GM23338 (cell line): ENCODE data around the gene CKS1B. TPM values are rescaled to one million over a fixed set of nuclear protein-coding genes. Genes with fewer than 3 reads are reported as not detected.
A peak's percentile ranks its signal among the peaks of the same experiment; 100 is the strongest.

ENCODE experiments used
- ATAC-seq: fragments of 200-7000 bp; cut with Tn5 transposase; 3 replicates; pipeline ENCODE4 v1.9.1; 2020
- DNase-seq: peaks from one replicate; pipeline ENCODE4 v3.0.0-alpha.2; 2015; ENCODE audit warnings: low spot score
- H2AFZ ChIP-seq: fragments of 200-600 bp; sonication (generic); 2 replicates; pipeline ENCODE4 v1.8.0; 2016; ENCODE audit warnings: antibody characterized with exemption, mild to moderate bottlenecking, moderate library complexity
- H3F3A ChIP-seq: fragments of 200-600 bp; sonication (generic); replicated peaks from 2 replicates; pipeline ENCODE4 v1.8.0; 2017; ENCODE audit warnings: antibody characterized with exemption, mixed run types, low read depth
- H3K27ac ChIP-seq: fragments of 200-600 bp; sonication (generic); 2 replicates; pipeline ENCODE4 v1.6.1; 2016; ENCODE audit warnings: low read depth
- H3K27me3 ChIP-seq: fragments of 200-600 bp; sonication (generic); 2 replicates; pipeline ENCODE4 v1.8.0; 2016; ENCODE audit warnings: mild to moderate bottlenecking, mixed run types, moderate library complexity; ENCODE audit not compliant: insufficient read depth
- H3K36me3 ChIP-seq: fragments of 200-600 bp; sonication (generic); 2 replicates; pipeline ENCODE4 v1.8.0; 2016; ENCODE audit warnings: mild to moderate bottlenecking; ENCODE audit not compliant: insufficient read depth
- H3K4me1 ChIP-seq: fragments of 200-600 bp; sonication (generic); 2 replicates; pipeline ENCODE4 v1.8.0; 2016; ENCODE audit warnings: mild to moderate bottlenecking, moderate library complexity; ENCODE audit not compliant: insufficient read depth
- H3K4me2 ChIP-seq: fragments of 200-600 bp; sonication (generic); 2 replicates; pipeline ENCODE4 v1.7.1; 2017; ENCODE audit warnings: mixed run types
- H3K4me3 ChIP-seq: fragments of 200-600 bp; sonication (generic); 2 replicates; pipeline ENCODE4 v1.6.1; 2016; ENCODE audit warnings: mixed run types
- H3K79me2 ChIP-seq: fragments of 200-600 bp; sonication (generic); replicated peaks from 2 replicates; pipeline ENCODE4 v1.8.0; 2017; ENCODE audit warnings: mild to moderate bottlenecking; ENCODE audit not compliant: insufficient read depth
- H3K9me2 ChIP-seq: fragments of 200-600 bp; sonication (generic); 2 replicates; pipeline ENCODE4 v1.8.0; 2017; ENCODE audit not compliant: insufficient read depth
- H4K20me1 ChIP-seq: fragments of 200-600 bp; sonication (generic); replicated peaks from 2 replicates; pipeline ENCODE4 v1.8.0; 2017; ENCODE audit warnings: mild to moderate bottlenecking; ENCODE audit not compliant: insufficient read depth
- H3K27ac Mint-ChIP-seq: 2 replicates; pipeline ENCODE4 v1.8.0; 2020; ENCODE audit warnings: inconsistent platforms, mild to moderate bottlenecking, moderate library complexity, mixed read lengths
- H3K27me3 Mint-ChIP-seq: 3 replicates; pipeline ENCODE4 v1.8.0; 2022; ENCODE audit warnings: low read depth, mild to moderate bottlenecking, moderate library complexity, mixed read lengths, inconsistent platforms; ENCODE audit not compliant: insufficient read depth, poor library complexity
- H3K36me3 Mint-ChIP-seq: 3 replicates; pipeline ENCODE4 v1.8.0; 2021; ENCODE audit warnings: low read depth, mild to moderate bottlenecking, inconsistent platforms, moderate library complexity, mixed read lengths
- H3K4me1 Mint-ChIP-seq: 3 replicates; pipeline ENCODE4 v1.8.0; 2020; ENCODE audit warnings: mild to moderate bottlenecking, inconsistent platforms, mixed read lengths
- H3K4me3 Mint-ChIP-seq: 3 replicates; pipeline ENCODE4 v1.8.0; 2021; ENCODE audit warnings: moderate library complexity, mild to moderate bottlenecking, inconsistent platforms, mixed read lengths
- H3K9me3 Mint-ChIP-seq: 3 replicates; pipeline ENCODE4 v1.8.0; 2020; ENCODE audit warnings: moderate library complexity, mild to moderate bottlenecking, inconsistent platforms, mixed read lengths
- CREB1 ChIP-seq: fragments of 250-450 bp; sonication (Bioruptor Pico); IDR thresholded peaks from 2 replicates; pipeline ENCODE4 v1.5.0; 2020; ENCODE audit warnings: low read depth, mild to moderate bottlenecking, moderate library complexity
- ETS1 ChIP-seq: IDR thresholded peaks from 2 replicates; pipeline ENCODE4 v1.6.1; 2016; ENCODE audit warnings: antibody characterized with exemption
- EZH2 ChIP-seq: fragments of 200-600 bp; sonication (generic); IDR thresholded peaks from one replicate; pipeline ENCODE4 v1.8.0; 2017; ENCODE audit warnings: antibody characterized with exemption, mild to moderate bottlenecking, low read depth; ENCODE audit not compliant: unreplicated experiment
- EZH2phosphoT487 ChIP-seq: fragments of 200-600 bp; sonication (generic); IDR thresholded peaks from one replicate; pipeline ENCODE4 v1.8.1; 2018; ENCODE audit warnings: antibody characterized with exemption; ENCODE audit not compliant: unreplicated experiment
- POLR2AphosphoS5 ChIP-seq: IDR thresholded peaks from 2 replicates; pipeline ENCODE4 v1.6.1; 2016; ENCODE audit warnings: antibody characterized with exemption, low read depth
- STAT1 ChIP-seq: IDR thresholded peaks from one replicate; pipeline ENCODE4 v1.6.1; 2016; ENCODE audit warnings: antibody characterized with exemption; ENCODE audit not compliant: unreplicated experiment
- ZNF114 ChIP-seq: fragments of 250-450 bp; sonication (Bioruptor Pico); IDR thresholded peaks from 2 replicates; pipeline ENCODE4 v1.5.0; 2020; ENCODE audit warnings: mild to moderate bottlenecking, moderate library complexity
- polyA plus RNA-seq: library from polyadenylated mRNA; unstranded; fragments of >200 nt; fragmentation: Nextera tagmentation; extraction: Ambion mirVana; gene quantifications from 2 replicates; pipeline ENCODE4 v1.2.1, GENCODE V29; 2016
- total RNA-seq: library from RNA; depleted of rRNA; stranded (reverse); fragments of >200 nt; shearing (Covaris generic); gene quantifications from 2 replicates; pipeline ENCODE4 v1.2.3, GENCODE V29; 2014
- TF ChIP-seq, protein P1 (sequence below): IDR thresholded peaks from one replicate; pipeline ENCODE4 v1.6.1; 2018; ENCODE audit warnings: antibody characterized with exemption; ENCODE audit not compliant: unreplicated experiment
- TF ChIP-seq, protein P2 (sequence below), 2 experiments: fragments of 200-600 bp in 1 of 2; sonication (generic) in 1 of 2; conservative IDR thresholded peaks; 2 replicates each; pipeline versions ENCODE4 v1.5.1 to v1.6.1; 2016 to 2017; ENCODE audit warnings: antibody characterized with exemption in 2 of 2, low read depth in 2 of 2, mild to moderate bottlenecking in 2 of 2, moderate library complexity in 1 of 2

CKS1B gene
- total and polyA plus RNA-seq, 2 experiments from 2014 or later: 296 to 617 TPM

- TF ChIP-seq ETS1: no peak
- TF ChIP-seq, protein P1, sequence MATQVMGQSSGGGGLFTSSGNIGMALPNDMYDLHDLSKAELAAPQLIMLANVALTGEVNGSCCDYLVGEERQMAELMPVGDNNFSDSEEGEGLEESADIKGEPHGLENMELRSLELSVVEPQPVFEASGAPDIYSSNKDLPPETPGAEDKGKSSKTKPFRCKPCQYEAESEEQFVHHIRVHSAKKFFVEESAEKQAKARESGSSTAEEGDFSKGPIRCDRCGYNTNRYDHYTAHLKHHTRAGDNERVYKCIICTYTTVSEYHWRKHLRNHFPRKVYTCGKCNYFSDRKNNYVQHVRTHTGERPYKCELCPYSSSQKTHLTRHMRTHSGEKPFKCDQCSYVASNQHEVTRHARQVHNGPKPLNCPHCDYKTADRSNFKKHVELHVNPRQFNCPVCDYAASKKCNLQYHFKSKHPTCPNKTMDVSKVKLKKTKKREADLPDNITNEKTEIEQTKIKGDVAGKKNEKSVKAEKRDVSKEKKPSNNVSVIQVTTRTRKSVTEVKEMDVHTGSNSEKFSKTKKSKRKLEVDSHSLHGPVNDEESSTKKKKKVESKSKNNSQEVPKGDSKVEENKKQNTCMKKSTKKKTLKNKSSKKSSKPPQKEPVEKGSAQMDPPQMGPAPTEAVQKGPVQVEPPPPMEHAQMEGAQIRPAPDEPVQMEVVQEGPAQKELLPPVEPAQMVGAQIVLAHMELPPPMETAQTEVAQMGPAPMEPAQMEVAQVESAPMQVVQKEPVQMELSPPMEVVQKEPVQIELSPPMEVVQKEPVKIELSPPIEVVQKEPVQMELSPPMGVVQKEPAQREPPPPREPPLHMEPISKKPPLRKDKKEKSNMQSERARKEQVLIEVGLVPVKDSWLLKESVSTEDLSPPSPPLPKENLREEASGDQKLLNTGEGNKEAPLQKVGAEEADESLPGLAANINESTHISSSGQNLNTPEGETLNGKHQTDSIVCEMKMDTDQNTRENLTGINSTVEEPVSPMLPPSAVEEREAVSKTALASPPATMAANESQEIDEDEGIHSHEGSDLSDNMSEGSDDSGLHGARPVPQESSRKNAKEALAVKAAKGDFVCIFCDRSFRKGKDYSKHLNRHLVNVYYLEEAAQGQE: no peak
- no peak for TF ChIP-seq CREB1 (CRISPR knock-in tag)
- no peak for TF ChIP-seq ZNF114 (CRISPR knock-in tag)
- TF ChIP-seq, protein P2, sequence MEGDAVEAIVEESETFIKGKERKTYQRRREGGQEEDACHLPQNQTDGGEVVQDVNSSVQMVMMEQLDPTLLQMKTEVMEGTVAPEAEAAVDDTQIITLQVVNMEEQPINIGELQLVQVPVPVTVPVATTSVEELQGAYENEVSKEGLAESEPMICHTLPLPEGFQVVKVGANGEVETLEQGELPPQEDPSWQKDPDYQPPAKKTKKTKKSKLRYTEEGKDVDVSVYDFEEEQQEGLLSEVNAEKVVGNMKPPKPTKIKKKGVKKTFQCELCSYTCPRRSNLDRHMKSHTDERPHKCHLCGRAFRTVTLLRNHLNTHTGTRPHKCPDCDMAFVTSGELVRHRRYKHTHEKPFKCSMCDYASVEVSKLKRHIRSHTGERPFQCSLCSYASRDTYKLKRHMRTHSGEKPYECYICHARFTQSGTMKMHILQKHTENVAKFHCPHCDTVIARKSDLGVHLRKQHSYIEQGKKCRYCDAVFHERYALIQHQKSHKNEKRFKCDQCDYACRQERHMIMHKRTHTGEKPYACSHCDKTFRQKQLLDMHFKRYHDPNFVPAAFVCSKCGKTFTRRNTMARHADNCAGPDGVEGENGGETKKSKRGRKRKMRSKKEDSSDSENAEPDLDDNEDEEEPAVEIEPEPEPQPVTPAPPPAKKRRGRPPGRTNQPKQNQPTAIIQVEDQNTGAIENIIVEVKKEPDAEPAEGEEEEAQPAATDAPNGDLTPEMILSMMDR (conservative IDR thresholded peaks at IDR 0.05; ENCODE audit: low read depth in 2 of 2): no peak
- TF ChIP-seq STAT1: no peak
- TF ChIP-seq EZH2phosphoT487: no peak
- no peak for TF ChIP-seq EZH2
Observed at GRCh38 chr1:154971341-154971998, 3.0 kb upstream of the CKS1B start (continued).

- H3K4me3 Mint-ChIP-seq: no peak overlapping the region
- ATAC-seq: no peak
- no peak for TF ChIP-seq STAT1
- TF ChIP-seq POLR2AphosphoS5: no peak
- TF ChIP-seq, protein P2 (conservative IDR thresholded peaks at IDR 0.05; ENCODE audit: low read depth in 2 of 2): no peak
- Histone ChIP-seq H3K27ac (peak overlapping the region; percentile 97), H2AFZ (no peak overlapping the region), H4K20me1 (peaks cover 21% of the 10 kb centered on the region), H3K4me3 (peak overlapping the region; percentile 82), H3F3A (peaks cover 20% of the 10 kb centered on the region), H3K79me2 (peaks cover 62% of the 10 kb centered on the region), H3K27me3 (no peaks in the 10 kb centered on the region), H3K4me2 (peak overlapping the region; percentile 90), H3K9me2 (no peaks in the 10 kb centered on the region), H3K36me3 (peaks cover 5% of the 10 kb centered on the region), H3K4me1 (peaks cover 30% of the 10 kb centered on the region)
- peaks cover 3% of the 10 kb centered on the region; the same call in 1 of the 3 replicates for H3K9me3 Mint-ChIP-seq
- H3K4me1 Mint-ChIP-seq: peaks cover 36% of the 10 kb centered on the region
- DNase-seq: no peak
- H3K27ac Mint-ChIP-seq: no peak overlapping the region
- peaks cover 14% of the 10 kb centered on the region for H3K27me3 Mint-ChIP-seq
- peaks cover 35% of the 10 kb centered on the region for H3K36me3 Mint-ChIP-seq
Observed at GRCh38 chr1:154972213-154972516, 2.3 kb upstream of the CKS1B start.
